Effector CD8-positive, alpha-beta T cell (primary cell): ENCODE results near the gene ZNF12.
"Not testable (repeated sequence)": the region's sequence is repeated elsewhere in the genome, so short reads cannot be mapped to it uniquely, and the experiment has no call there.

ENCODE experiments used
- DNase-seq: peaks from one replicate; lab custom pipeline; 2025; lab: John Stamatoyannopoulos, UW
- total RNA-seq, 4 experiments: gene quantifications; one replicate each; lab custom pipeline; 2026; lab: John Stamatoyannopoulos, UW

ZNF12 gene
- 74.3 to 109 (median 85.3) reads per million in 4 experiments for total RNA-seq

DNA sequence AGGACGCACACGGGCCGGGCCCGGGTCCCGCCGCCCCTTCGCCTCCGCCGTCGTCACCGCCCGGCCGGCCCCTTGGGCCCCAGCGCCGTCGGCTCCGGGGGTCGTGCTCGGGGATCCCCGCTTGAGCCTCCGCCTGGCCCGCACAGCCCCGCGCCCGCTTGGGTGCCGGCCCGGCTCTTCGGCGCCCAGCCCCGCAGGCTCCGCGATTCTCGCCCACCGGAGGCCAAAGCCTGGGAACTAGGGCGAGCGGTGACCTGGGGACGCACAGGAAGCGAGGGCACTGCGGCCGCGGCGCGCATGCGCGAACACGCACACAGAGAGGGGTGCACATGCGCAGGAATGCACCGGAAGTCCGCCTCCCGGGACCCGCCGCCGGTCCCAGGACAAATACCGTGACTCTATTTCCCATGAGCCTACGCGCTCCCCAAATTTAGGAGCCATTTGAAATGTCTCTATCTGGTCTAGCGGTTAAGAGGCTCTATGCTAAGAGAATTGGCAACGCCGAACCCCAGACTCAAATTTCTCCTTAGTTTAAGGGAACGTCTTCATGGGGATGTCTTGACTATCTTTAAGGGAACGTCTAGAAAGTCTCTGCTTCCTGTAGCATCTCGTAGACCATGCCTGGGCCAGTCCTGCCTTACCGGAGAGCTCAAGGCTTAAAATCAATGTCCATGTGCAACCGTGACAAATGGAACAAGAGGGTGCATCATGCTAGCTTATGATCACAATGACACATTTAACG lies at the start of gene ZNF12:
Gene ZNF12 (minus strand): TSS at position 282 of the 742 bp plus-strand sequence. CDS start 1,774 bp downstream, outside the sequence.
- DNase-seq = peak; percentile 90

DNA sequence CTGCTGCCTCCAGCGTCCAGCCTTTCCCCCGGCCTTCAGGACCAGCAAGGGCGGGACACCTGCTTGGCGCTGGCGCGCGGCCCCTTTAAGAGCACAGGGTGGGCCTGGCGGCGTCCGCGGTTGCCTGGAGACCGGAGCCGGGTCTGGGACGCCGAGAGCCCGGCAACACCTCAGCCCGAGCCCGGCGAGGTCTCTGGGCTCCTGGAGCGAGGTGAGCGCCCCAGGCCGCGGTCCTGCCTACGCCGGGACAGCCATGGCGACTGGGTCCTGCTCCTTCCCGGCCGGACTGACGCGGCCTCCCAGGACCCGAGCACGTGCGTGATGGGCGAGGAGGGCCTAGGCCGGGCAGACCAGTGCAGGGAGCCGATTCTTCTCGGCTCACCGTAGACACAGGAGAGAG lies 47.2 kb upstream of the ZNF12 start, which contains the start of gene RSPH10B2:
Gene RSPH10B2 (plus strand): TSS at position 140 of the 400 bp plus-strand sequence. CDS start 3,575 bp downstream, outside the sequence.
- not testable (repeated sequence) for DNase-seq

DNA sequence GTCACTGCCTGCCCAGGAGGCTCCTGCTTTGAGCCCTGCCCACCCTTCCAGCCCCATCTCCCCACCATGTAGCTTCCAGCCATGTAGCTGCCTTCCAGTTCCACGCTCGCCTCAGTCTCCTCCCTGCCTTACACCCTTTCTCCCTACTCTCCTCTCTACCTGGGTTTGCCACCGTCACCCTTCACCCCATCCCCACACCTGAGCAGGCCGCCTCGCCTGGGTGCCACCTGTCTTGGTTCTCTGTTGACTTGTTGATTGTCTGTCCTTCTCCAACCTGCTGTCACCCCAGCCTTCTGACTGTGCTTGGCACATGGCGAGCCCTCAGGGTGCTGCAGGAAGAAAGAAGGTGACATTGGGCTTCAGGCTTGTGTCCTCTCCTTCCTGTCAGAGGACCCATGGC lies 43.4 kb upstream of the ZNF12 start:
- not testable (repeated sequence) for DNase-seq

DNA sequence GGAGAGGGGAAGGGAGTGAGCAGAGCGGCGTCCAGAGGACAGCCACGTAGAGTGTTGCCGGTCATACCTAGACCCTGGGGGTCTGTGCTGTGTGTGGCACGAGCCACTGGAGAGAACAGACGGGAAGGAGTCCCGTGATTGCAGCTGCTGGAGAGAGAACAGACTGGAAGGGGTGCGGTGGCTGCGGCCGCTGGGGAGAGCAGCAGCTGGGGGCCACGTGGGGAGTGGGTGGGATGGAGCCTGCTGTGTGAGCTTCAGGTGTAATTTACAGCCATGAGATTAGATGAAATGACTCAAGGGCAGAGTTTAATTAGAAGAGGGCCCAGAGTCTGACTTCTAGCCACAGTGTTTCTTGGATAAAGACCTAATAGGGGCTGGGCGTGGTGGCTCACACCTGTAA lies 42.6 kb upstream of the ZNF12 start:
- not testable (repeated sequence) for DNase-seq

DNA sequence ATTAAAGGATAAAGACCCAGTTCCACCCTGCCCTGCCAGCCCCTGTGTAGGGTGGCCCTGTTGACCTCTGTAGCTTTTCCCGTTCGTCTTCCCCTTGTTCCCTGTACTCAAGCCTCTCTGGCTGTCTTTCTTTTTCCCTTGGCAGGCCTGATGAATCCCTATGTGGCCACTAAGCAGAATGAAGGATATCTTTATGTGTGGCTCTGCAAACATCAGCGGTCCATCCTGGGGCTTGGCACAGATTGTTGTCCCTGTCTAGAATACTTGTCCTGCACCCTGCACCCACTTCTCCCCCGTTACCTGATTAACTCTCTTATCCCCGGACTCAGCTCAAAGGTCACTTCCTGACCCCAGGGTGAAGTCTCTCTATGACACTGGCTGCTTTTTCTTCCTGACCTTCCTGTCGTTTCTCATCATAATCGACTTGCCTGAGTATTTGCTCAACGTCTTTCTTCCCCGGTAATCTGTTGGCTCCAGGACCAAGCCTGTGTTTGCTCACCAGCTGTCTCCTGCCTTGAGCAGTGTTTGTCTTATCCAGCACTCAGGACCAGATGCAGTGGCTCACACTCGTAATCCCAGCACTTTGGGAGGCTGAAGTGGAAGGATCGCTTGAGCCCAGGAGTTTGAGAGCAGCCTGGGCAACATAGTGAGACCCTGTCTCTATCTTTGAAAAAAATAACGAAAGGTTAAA lies 37.8 kb upstream of the ZNF12 start:
- DNase-seq = not testable (repeated sequence)

DNA sequence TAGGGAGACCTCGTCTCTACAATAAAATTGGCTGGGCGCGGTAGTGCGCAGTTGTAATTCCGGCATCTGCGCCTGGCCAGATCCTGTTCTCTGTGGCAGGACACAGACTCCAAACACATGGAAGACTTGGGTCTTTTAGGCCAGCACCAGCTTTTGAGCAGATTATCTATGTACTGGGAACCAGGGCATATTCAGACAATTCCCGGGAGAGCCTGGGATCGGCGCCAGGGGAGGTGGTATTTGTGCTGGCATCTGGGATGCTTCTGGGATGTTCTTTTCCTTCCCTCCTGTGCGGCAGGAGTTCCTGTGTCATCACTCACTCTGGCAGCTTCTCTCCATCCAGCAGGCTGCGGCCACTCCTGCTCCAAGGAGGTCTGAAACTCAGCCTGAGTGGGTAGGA lies 31.7 kb upstream of the ZNF12 start:
- DNase-seq = not testable (repeated sequence)

DNA sequence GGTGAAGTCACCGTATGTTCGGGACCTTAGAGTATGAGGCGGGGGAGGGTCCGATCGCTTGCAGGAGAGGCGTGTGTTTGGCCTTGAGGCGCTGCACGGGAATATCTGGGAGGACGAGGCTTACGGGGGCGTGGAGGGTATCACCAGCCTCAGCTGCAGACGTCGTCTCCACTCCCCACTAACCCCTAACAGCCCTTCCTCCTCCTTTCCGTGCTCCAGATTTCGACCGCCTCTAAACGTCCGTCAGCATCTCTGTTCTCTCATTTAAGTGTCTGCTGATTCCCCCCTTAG lies 23.5 kb upstream of the ZNF12 start:
- DNase-seq = no peak

DNA sequence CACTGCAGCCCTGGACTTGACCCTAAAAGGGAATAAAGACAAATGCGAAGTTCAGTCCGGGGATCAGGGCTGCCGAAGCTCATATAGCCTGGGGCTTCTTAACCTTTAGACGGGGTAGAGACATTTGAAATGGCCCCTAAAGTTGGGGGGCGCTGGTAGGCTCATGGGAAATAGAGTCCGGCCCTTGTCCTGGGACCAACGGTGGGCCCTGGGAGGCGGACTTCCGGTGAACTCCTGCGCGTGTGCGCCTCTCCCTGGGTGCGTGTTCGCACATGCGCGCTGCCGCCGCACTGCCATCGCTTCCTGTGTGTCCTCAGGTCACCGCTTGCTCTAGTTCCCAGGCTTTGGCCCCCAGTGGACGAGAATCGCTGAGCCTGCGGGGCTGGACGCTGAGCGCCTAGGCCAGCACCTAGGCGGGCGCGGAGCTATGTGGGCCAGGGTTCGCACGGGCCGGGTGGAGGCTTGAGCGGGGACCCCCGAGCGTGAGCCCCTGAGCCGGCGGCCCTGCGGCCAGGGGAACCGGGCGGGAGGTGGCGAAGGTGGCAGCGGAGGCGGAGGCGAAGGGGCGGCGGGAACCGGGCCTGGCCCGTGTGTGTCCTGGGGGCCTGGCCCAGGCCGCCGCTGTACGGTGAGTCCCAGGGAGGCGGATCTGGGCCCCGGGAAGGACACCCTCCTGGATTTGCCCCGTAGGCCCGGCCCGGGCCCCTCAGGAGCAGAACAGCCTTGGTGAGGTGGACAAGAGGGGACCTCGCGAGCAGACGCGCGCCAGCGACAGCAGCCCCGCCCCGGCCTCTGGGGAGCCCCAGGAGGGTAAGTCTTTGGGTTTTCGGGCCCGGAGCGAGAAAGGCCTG lies 23.0 kb upstream of the ZNF12 start:
- DNase-seq = peak; percentile 70

DNA sequence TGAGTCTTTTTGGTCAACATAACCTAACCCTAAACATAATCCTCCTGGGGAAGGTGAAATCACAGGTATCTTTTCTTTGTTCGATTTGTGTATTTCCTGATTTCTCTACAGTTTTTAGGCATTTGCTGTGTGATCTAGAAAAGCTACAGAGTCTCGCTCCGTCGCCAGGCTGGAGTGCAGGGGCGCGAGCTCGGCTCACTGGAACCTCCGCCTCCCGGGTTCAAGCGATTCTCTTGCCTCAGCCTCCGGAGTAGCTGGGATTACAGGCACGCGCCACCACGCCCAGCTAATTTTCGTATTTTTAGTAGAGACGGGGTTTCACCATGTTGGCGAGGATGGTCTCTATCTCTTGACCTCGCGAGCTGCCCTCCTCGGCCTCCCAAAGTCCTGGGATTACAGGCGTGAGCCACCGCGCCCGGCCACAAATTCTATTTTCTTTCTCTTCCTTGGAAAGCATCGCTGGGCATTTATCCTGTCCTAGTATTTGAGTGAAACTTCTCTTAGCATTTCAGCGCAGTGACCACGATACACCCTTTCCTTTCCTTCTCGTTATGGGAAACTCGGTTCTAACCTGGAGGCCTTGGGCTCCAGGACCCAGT lies 22.2 kb upstream of the ZNF12 start:
- not testable (repeated sequence) for DNase-seq

DNA sequence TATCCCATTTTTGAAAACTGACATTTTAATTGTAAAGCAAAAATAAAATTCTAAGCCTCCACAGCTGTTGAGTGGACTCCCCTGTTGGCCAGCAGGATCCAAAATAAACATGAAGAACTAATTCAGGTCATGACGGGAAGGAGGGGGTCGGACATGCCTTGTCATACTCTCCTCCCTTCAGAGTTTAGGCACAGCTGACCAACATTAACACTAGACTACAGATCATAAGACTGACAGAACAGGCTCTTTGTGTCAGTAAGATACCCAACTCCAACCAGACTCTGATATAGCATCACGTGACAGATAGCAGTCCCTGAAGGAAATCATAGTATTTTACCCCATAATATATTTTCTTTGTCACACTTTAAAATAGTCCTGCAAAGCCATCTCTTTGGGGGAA lies 20.9 kb upstream of the ZNF12 start:
- DNase-seq = no peak

DNA sequence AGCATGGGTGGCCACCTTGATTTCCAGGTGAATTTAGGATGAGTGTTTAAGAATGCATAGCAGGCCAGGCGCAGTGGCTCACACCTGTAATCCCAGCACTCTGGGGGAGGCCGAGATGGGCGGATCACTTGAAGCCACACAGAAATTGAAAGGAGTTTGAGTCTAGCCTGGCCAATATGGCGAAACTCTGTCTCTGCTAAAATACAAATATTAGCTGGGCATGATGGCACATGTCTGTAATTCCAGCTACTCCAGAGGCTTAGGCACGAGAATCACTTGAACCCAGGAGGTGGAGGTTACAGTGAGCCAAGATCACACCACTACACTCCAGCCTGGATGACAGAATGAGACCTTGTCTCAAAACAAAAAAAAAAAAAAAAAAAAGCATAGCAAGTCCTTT lies 19.6 kb upstream of the ZNF12 start:
- DNase-seq = not testable (repeated sequence)

DNA sequence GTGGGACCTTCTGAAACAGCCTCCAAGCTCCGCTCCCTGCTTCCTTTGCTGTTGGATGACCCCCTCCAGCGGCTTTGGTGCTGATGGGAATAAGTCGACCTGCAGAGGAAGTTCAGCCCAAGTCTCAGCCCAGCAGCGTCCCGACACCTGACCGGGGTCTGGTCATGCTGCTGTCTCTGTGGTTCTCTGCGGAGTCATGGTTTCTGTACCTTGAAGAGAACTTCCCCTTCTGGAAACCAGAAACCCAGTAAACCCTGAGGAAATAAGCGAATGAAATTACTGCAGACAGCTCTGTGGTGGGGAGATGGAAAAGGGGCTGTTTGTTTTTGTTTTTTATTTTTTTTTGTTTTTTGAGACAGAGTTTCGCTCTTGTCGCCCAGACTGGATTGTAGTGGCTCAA lies 18.3 kb upstream of the ZNF12 start:
- no peak for DNase-seq

DNA sequence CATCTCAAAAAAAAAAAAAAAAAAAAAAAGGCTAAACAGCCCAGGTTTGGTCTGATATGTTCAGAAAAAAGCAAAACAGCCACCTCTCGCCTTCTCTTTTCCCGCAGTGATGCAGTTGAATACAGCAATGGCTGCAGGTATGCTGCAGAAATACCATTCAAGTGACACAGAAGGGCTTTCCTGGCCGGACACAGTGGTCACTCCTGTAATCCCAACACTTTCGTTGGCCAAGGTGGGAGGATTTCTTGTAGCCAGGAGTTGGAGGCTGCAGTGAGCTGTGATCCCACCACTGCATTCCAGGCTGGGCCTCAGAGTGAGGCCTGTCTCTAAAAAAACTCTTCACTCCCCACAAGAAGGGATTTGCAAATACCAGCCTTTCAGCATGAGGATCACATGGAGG lies 17.6 kb upstream of the ZNF12 start:
- not testable (repeated sequence) for DNase-seq

DNA sequence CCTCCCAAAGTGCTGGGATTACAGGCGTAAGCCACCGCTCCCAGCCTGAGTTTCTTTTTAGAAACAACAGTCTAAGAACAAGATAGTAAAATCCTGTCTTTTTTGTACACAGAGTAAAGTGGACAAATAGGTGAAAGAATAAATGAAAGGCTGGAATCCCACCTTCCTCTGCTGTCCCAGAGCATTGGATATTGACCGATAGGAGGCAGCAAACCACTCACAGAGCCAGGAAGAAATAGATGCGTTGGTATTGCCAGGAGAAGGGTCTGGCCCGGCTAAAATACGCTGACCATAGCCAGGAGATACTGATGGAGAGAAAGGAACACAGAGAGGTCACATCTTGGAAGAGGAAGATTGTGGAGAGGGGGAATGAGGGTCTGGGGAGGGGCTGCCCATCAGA lies 11.4 kb upstream of the ZNF12 start:
- no peak for DNase-seq

DNA sequence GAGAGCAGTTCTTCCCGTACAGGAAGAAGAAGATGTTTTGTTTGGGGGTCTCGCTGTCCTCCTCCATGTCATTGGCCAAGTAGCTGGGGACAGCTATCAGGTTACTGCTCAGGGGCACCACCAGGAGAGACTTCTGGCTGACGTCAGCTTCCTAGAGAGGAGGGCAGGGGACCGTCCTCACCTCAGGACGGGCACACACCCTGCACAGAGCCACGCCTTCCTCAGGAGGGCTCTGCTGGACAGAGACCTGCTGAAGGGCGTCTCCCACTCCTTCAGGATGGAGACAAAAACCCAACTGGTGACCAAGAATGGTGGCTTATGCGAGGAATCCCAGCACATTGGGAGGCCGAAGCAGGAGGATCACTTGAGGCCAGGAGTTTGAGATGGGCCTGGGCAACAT lies 9.2 kb upstream of the ZNF12 start:
- DNase-seq = not testable (repeated sequence)

DNA sequence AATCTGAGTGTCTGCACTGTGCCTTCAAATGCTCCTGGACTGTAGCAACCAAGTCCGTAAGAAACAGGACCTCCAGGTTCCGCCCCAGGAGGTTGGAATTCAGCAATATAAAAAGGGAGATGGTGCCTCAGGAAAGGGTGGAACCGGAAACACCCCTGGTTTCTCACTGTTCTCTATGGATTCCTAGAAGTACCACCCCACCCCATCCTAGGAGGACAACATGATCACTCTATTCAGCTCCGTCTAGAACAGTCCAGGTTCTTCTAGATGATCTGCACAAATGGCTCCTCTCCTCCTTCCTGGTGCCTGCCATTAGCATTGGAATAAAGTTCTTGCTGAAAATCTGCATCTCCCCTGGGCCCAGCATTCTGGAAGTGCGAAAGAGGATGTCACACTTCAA lies 7.6 kb upstream of the ZNF12 start:
- DNase-seq = no peak

DNA sequence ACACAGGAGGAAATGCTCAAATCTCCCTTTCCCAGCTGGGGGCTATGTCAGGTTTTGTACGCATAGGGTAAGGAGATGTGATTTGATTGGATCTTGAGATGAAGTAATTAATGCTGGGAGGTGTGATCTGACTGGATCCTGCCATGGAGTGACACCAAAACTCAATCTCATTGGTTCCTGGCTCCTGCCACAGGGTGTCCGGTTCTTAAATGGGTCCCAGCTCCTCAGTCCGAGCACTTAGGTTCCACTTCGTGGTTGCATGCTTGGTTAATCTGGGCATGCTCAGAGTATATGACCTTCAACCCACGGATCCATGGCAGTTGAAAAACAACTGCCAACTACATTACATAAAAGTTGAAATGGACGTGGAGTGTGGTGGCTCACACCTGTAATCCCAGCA lies 3.1 kb upstream of the ZNF12 start:
- DNase-seq = no peak

DNA sequence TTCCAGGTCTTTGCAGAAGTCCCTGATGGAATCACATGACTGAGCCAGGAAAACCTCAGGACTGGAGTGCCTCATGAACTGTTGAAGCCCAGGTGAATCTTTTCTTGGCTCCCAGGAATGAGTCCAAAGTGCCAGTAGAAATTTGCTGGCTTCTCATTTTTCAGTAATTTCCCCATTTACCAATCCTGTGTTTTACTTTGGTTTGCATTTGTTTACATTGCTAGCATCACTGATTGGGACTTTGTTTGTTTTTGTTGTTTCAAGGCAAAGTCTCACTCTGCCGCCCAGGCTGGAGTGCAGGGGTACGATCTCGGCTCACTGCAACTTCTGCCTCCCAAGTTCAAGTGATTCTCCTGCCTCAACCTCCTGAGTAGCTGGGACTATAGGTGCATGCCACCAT lies 1.6 kb upstream of the ZNF12 start:
- no peak for DNase-seq

DNA sequence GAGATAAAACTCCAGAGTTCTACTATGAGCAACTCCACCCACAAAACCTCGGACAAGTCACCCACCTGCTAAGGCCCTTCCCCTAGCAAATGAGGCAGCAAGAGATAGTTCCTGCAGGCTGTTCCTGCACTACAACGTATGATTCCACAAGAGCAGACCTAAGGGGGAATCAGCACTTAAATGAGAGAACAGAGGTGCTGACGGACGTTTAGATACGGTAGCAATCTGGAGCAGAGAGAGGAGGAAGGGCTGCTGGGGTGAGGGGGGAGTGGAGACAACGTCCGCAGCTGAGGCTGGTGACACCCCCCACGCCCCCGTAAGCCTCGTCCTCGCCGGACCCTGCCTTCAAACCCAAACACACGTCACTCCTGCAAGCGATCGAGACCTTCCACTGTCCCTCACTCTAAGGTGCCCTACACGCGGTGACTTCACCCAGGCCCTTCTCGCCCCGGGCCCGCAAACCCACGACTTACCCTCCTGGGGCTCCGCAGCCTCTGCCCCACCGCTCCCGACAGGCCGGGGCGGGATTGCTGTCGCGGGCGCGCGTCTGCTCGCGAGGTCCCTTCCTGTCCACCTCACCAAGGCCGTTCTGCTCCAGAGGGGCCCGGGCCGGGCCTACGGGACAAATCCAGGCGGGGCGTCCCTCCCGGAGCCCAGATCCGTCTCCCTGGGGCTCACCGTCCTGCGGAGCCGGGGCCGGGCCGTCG lies 635 bp downstream of the ZNF12 start:
- peak; percentile 11 for DNase-seq

DNA sequence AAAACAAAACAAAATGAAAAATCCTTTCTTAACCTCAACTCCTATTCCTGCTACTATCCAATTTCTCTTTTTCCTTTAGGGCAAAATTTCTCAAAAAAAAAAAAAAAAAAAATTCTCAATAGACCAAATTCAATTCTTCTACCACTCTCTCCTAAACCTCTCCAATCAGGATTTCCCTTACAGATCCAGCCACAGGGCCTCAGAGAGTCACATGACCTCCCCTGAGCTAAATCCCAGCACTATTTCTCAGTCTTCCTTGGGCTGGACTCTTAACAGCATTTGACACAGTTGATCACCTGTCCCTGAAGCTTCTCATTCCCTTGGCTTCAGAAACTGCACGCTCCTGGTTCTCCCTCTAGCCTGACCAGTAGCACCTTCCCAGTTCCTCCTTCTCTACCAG lies 4.9 kb downstream of the ZNF12 start:
- no peak for DNase-seq

DNA sequence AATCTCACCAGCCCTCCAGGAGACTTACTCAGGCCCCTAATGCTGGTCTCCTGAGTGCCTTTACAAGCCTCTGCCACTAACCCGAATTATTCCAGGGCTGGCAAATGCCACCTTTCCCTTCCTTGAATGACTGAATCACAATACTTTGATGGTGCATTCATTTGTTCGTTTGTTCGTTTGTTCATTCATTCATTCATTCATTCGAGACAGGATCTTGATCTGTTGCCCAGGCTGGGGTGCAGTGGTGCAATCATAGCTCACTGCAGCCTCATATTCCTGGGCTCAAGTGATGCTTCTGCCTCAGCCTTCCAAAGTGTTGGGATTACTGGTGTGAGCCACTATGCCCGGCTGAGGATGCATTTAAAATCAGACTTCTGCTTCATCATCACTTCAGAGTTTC lies 6.0 kb downstream of the ZNF12 start:
- DNase-seq = no peak
